Breast epithelium (tissue), 4 donors: ENCODE results near the gene CSNK1D. TPM values are rescaled to one million over a fixed set of nuclear protein-coding genes. Genes with fewer than 3 reads are reported as not detected.
A peak's percentile ranks its signal among the peaks of the same experiment; 100 is the strongest.

Source experiments
- DNase-seq, 2 donors: peaks; one replicate each; pipeline ENCODE4 v3.0.0-alpha.2; 2019; ENCODE audit warnings: low spot score in 2 of 2
- H3K27ac ChIP-seq, 2 donors: fragments of 200-600 bp; sonication (generic) in 1 of 2; one replicate each; pipeline ENCODE4 v1.5.1; 2016 to 2019; ENCODE audit warnings: mild to moderate bottlenecking in 1 of 2
- H3K27me3 ChIP-seq, 2 donors: fragments of 200-600 bp; sonication (generic) in 1 of 2; one replicate each; pipeline versions ENCODE4 v1.5.1 to v1.6.0; 2017 to 2019; ENCODE audit warnings: control low read depth in 1 of 2, mild to moderate bottlenecking in 1 of 2
- H3K36me3 ChIP-seq: fragments of 200-600 bp; one replicate; pipeline ENCODE4 v1.5.1; 2019
- H3K4me1 ChIP-seq, 2 donors: fragments of 200-600 bp; sonication (generic); one replicate each; pipeline ENCODE4 v1.5.1; 2016 to 2019; ENCODE audit warnings: control low read depth in 1 of 2
- H3K4me3 ChIP-seq, 3 donors: fragments of 200-600 bp; sonication (generic); 1 replicate in 2 of 3; 2 replicates in 1 of 3; pipeline ENCODE4 v1.5.1; 2016 to 2019; ENCODE audit warnings: mild to moderate bottlenecking in 3 of 3, moderate library complexity in 2 of 3
- H3K9me3 ChIP-seq, 2 donors: fragments of 200-600 bp; sonication (generic) in 1 of 2; one replicate each; pipeline ENCODE4 v1.5.1; 2016 to 2019; ENCODE audit warnings: control low read depth in 1 of 2
- POLR2A ChIP-seq: fragments of 450-650 bp; IDR thresholded peaks from one replicate; pipeline ENCODE4 v1.6.1; 2016; ENCODE audit warnings: antibody characterized with exemption, mild to moderate bottlenecking, moderate library complexity
- POLR2AphosphoS5 ChIP-seq, 3 donors: sonication (generic); formaldehyde crosslinking; IDR thresholded peaks; one replicate each; pipeline ENCODE4 v1.6.1; 2017; ENCODE audit warnings: antibody characterized with exemption in 3 of 3
- intact Hi-C: fragments of 100-400 bp; cut with DNase I; formaldehyde crosslinking; loops from one replicate; pipeline ENCODE4 v1.15.1; 2023; ENCODE audit warnings: low total_unique reads
- total RNA-seq, 3 donors: library from RNA; depleted of rRNA; stranded (reverse); fragments of >200 nt; gene quantifications; one replicate each; pipeline ENCODE4 v1.1.0, GENCODE V29; 2016
- TF ChIP-seq, protein P1 (sequence below), 3 donors: fragments of 450-650 bp; IDR thresholded peaks; one replicate each; pipeline ENCODE4 v1.5.1; 2016 to 2017; ENCODE audit warnings: antibody characterized with exemption in 3 of 3, mild to moderate bottlenecking in 3 of 3, moderate library complexity in 3 of 3

The CSNK1D gene
- total RNA-seq, 3 donors from 2014 or later: 50.7 to 85.9 (median 75.2) TPM

DNA sequence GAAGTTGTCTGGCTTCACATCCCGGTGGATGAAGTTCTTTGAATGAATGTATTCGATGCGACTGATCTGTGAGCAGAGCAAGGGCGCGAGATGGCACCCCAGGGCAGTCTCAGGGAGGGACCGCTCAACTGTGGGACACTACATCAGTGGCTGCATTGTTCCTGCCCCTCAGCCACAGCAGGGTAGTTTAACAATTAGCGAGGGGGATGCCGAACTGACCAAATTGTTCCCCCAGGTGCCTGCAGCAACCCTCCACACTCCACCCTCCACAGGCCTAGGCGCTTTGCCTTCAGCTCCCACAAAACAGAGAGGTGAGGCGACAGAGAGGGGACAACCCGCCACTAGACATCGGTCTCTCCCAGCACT lies 20.3 kb downstream of the CSNK1D start:
- H3K36me3 ChIP-seq: peaks cover 16% of the 10 kb centered on the region
- H3K27ac ChIP-seq: peak overlapping the region in 1 of 2 donors; percentile 9
- no peaks in the 10 kb centered on the region for H3K27me3 ChIP-seq
- H3K9me3 ChIP-seq: no peaks in the 10 kb centered on the region
- DNase-seq: no peak
- H3K4me3 ChIP-seq: no peak overlapping the region
- intact Hi-C loops: no loop called here
- no peak for TF ChIP-seq POLR2AphosphoS5 (IDR thresholded peaks at IDR 0.05)
- TF ChIP-seq, protein P1, sequence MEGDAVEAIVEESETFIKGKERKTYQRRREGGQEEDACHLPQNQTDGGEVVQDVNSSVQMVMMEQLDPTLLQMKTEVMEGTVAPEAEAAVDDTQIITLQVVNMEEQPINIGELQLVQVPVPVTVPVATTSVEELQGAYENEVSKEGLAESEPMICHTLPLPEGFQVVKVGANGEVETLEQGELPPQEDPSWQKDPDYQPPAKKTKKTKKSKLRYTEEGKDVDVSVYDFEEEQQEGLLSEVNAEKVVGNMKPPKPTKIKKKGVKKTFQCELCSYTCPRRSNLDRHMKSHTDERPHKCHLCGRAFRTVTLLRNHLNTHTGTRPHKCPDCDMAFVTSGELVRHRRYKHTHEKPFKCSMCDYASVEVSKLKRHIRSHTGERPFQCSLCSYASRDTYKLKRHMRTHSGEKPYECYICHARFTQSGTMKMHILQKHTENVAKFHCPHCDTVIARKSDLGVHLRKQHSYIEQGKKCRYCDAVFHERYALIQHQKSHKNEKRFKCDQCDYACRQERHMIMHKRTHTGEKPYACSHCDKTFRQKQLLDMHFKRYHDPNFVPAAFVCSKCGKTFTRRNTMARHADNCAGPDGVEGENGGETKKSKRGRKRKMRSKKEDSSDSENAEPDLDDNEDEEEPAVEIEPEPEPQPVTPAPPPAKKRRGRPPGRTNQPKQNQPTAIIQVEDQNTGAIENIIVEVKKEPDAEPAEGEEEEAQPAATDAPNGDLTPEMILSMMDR (IDR thresholded peaks at IDR 0.05): no peak
- TF ChIP-seq POLR2A: no peak
- no peaks in the 10 kb centered on the region for H3K4me1 ChIP-seq

DNA sequence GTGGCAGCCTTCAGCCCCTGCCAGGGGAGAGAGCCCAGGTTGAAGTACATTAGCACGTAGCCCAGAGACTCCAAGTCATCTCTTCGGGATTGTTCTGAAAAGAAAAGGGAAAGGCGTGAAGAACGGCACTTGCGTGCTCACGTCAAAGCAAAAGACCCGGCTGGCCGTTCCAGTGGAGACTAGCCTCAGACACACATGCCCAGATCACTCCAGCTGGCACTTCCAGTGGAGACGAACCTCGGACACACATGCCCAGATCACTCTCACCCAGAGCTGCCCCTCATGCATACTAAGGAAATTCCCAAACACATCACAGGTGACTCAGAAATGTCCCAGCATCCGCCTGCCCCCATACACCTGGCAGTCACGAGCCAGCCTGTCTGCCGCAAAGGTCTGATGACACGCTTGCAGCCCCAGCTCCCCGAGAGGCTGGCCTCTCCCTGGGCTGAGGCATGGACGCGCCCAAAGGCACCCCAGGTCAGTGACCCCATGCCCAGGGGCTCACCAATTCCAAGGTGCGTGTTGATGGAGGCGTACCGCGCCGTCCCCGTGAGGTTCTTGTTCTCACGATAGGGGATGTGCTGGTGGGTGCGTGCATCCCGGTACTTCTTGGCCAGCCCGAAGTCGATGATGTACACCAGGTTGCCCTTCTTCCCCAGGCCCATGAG lies 20.9 kb downstream of the CSNK1D start:
- H3K4me3 ChIP-seq: no peak overlapping the region
- no peaks in the 10 kb centered on the region for H3K4me1 ChIP-seq
- intact Hi-C loops: no loop called here
- H3K27ac ChIP-seq: peak overlapping the region in 1 of 2 donors; percentile 9
- TF ChIP-seq POLR2A (no peak), POLR2AphosphoS5 (IDR thresholded peaks at IDR 0.05) (no peak)
- TF ChIP-seq, protein P1 (IDR thresholded peaks at IDR 0.05): no peak
- H3K36me3 ChIP-seq: peaks cover 18% of the 10 kb centered on the region
- H3K27me3 ChIP-seq: no peaks in the 10 kb centered on the region
- H3K9me3 ChIP-seq: no peaks in the 10 kb centered on the region
- no peak for DNase-seq

DNA sequence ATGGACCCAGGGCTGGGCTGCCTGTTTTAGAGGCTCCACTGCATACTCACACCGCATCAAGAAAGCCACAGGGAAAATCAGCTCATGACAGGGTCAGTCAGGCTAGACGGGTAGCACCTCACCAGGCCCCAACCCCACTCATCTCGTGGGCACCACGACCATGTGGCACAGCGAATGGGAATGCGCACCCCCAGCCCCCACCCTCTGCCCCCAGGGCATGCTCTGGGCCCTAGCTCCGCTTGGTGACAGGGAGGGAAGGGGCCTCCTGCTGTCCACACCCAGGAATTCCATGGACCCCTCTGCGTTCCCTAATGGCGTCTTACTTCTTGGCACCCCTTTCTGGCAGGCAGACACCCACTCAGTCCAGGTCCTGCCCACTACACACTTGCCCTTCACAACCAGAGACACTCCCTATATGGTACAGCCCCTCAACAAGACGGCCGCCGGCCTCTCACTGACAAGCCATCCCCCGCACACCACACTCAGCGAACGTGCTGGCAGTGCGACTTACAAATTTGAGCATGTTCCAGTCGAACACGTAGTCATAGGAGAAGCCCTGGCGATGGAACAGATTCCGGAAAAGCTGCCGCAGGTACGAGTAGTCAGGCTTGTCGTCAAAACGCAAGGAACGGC lies 22.5 kb downstream of the CSNK1D start:
- Histone ChIP-seq H3K27ac (peak overlapping the region; percentile 9 to 33), H3K4me1 (peaks cover 12 to 15% of the 10 kb centered on the region in 2 donors), H3K27me3 (no peaks in the 10 kb centered on the region), H3K4me3 (no peak overlapping the region), H3K36me3 (peaks cover 18% of the 10 kb centered on the region), H3K9me3 (no peaks in the 10 kb centered on the region)
- intact Hi-C loops: no loop called here
- no peak for DNase-seq
- TF ChIP-seq POLR2A (no peak), POLR2AphosphoS5 (IDR thresholded peaks at IDR 0.05) (no peak)
- TF ChIP-seq, protein P1 (IDR thresholded peaks at IDR 0.05): no peak

DNA sequence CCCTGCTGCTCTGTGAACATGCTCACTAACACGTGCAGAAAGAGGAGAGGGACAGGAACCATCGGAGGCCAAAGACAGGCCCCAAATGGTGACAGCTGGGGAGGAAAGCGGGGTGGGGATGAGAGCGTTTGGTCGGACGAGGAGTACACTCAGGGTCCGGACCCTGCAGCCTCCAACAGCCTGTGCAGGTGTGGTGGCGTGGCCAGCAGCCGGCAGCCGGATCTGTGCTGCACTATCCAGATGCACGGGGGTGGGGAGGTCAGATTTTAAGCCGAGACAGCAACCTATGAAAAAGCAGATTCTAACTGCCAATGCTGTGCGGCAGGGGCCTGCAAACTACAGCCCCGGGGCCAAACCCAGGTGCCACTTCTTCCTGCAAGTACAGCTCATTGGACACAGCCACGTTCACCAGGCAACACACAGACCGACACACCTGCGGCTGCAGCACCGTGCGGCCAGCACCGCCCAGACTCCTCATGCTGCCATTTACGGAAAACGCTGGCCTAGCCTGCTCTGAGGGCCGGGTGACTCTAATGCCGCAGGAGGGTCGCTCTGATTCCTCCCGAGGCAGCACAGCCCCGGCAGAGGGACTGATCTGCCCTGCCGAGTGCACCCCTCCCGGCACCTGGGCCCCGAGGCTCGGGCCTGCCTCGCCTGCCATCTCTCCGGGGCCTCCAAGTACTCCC lies 23.5 kb downstream of the CSNK1D start:
- Histone ChIP-seq H3K36me3 (peaks cover 18% of the 10 kb centered on the region), H3K27me3 (no peaks in the 10 kb centered on the region), H3K4me3 (no peak overlapping the region), H3K9me3 (no peaks in the 10 kb centered on the region), H3K4me1 (peaks cover 12 to 17% of the 10 kb centered on the region in 2 donors), H3K27ac (no peak overlapping the region)
- TF ChIP-seq, protein P1 (IDR thresholded peaks at IDR 0.05): no peak
- no peak for TF ChIP-seq POLR2AphosphoS5 (IDR thresholded peaks at IDR 0.05)
- intact Hi-C loops: loop anchor here (10.0 kb wide), 1 partner anchor 75 kb away; no protein-coding TSS in a partner anchor
- DNase-seq: no peak
